HCT116 (cell line): ENCODE data around the gene VASH1.

ENCODE experiments used
- CTCF ChIP-seq, 3 experiments: fragments of 200-600 bp in 1 of 3; sonication (generic) in 1 of 3; IDR thresholded peaks in 2 of 3; conservative IDR thresholded peaks in 1 of 3; 2 replicates each; pipeline ENCODE4 v1.5.1; 2012 to 2017; ENCODE audit warnings: low read depth in 2 of 3, low read length in 2 of 3, antibody characterized with exemption in 1 of 3, borderline replicate concordance in 1 of 3, control low read depth in 1 of 3, mild to moderate bottlenecking in 1 of 3, mixed read lengths in 1 of 3, mixed run types in 1 of 3, moderate library complexity in 1 of 3; ENCODE audit not compliant: insufficient read depth in 1 of 3
- TF ChIP-seq, protein P1 (sequence below): IDR thresholded peaks from 2 replicates; pipeline ENCODE4 v1.6.1; 2012

- TF ChIP-seq CTCF (IDR thresholded peaks at IDR 0.05 in 2 of 3, conservative IDR thresholded peaks at IDR 0.05 in 1 of 3; ENCODE audit: borderline replicate concordance in 1 of 3, insufficient read depth in 1 of 3, low read depth in 2 of 3, low read length in 2 of 3) = no peak
- TF ChIP-seq, protein P1, sequence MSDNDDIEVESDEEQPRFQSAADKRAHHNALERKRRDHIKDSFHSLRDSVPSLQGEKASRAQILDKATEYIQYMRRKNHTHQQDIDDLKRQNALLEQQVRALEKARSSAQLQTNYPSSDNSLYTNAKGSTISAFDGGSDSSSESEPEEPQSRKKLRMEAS = no peak
These were observed 31.2 kb upstream of the VASH1 start for GRCh38 chr14:76729953-76730505.
